Ovary (tissue), 3 donors: ENCODE results near the gene SLC7A5.

ENCODE experiments used
- CTCF ChIP-seq, 3 donors: fragments of 450-650 bp in 2 of 3; fragments of 200-600 bp in 1 of 3; IDR thresholded peaks; one replicate each; pipeline versions ENCODE4 v1.5.1 to v1.8.0; 2016 to 2022; ENCODE audit warnings: antibody characterized with exemption in 3 of 3, mild to moderate bottlenecking in 1 of 3
- EP300 ChIP-seq: sonication (generic); formaldehyde crosslinking; IDR thresholded peaks from one replicate; pipeline ENCODE4 v1.6.1; 2017; ENCODE audit warnings: antibody characterized with exemption
- POLR2A ChIP-seq: fragments of 450-650 bp; IDR thresholded peaks from one replicate; pipeline ENCODE4 v1.6.1; 2017; ENCODE audit warnings: antibody characterized with exemption, mild to moderate bottlenecking, moderate library complexity
- donor health status: DM: no; HTN: no; CAD: no.

- no peak for TF ChIP-seq EP300
- no peak for TF ChIP-seq CTCF (IDR thresholded peaks at IDR 0.05)
- TF ChIP-seq POLR2A: no peak
Observed at GRCh38 chr16:87795336-87795735, 74.0 kb downstream of the SLC7A5 start.
